ENCODE measurements around the gene PDE2A. TPM values are rescaled to one million over a fixed set of nuclear protein-coding genes. Genes with fewer than 3 reads are reported as not detected.

The PDE2A gene
- total RNA-seq, 1 experiment from 2014 or later = 0.58 TPM

- peaks cover 38% of the 10 kb centered on the region for H3K27me3 ChIP-seq (replicated peaks; ENCODE audit: insufficient read depth, low read depth, low read length, poor library complexity)
- H3K27ac ChIP-seq (ENCODE audit: low read depth, low read length, poor library complexity, severe bottlenecking) = no peak overlapping the region
- H3K36me3 ChIP-seq (ENCODE audit: insufficient read depth, low read length, poor library complexity, severe bottlenecking) = no peaks in the 10 kb centered on the region
- intact Hi-C loops (cut with micrococcal nuclease; ENCODE audit: unreplicated experiment) = no loop called here
- DNase-seq (ENCODE audit: low spot score) = no peak
- TF ChIP-seq EZH2 (IDR thresholded peaks at IDR 0.05; ENCODE audit: borderline replicate concordance, low read depth, low read length, poor library complexity, severe bottlenecking) (no peak), CTCF (conservative IDR thresholded peaks at IDR 0.05; ENCODE audit: low read depth, low read length) (no peak)
- peaks cover 3% of the 10 kb centered on the region for H3K4me1 ChIP-seq (ENCODE audit: insufficient read depth, low read length, poor library complexity, severe bottlenecking)
- POLR2A ChIA-PET (ENCODE audit: low non-redundant PET) = no interaction called here
- no peak overlapping the region for H3K4me3 ChIP-seq (ENCODE audit: low read depth, low read length, poor library complexity, severe bottlenecking)
- no TSS peak for BruUV-seq (replicated peaks)
- H3K9me3 ChIP-seq (ENCODE audit: low read depth, low read length, poor library complexity, severe bottlenecking) = no peaks in the 10 kb centered on the region
- CTCF ChIA-PET = no interaction called here
These were observed 809 bp downstream of the PDE2A start for GRCh38 chr11:72673284-72673942.

- no TSS peak for BruUV-seq (replicated peaks)
- Histone ChIP-seq H3K9me3 (ENCODE audit: low read depth, low read length, poor library complexity, severe bottlenecking) (peaks cover under 1% of the 10 kb centered on the region), H3K4me3 (ENCODE audit: low read depth, low read length, poor library complexity, severe bottlenecking) (no peak overlapping the region), H3K27ac (ENCODE audit: low read depth, low read length, poor library complexity, severe bottlenecking) (no peak overlapping the region), H3K36me3 (ENCODE audit: insufficient read depth, low read length, poor library complexity, severe bottlenecking) (no peaks in the 10 kb centered on the region), H3K27me3 (replicated peaks; ENCODE audit: insufficient read depth, low read depth, low read length, poor library complexity) (peaks cover 31% of the 10 kb centered on the region), H3K4me1 (ENCODE audit: insufficient read depth, low read length, poor library complexity, severe bottlenecking) (peaks cover 3% of the 10 kb centered on the region)
- intact Hi-C loops (cut with micrococcal nuclease; ENCODE audit: unreplicated experiment) = no loop called here
- DNase-seq (ENCODE audit: low spot score) = no peak
- CTCF ChIA-PET = interaction anchor here (0.7 kb wide), 1 partner anchor 505 kb away, joined by 8 read pairs; no protein-coding TSS in a partner anchor
- TF ChIP-seq CTCF (conservative IDR thresholded peaks at IDR 0.05; ENCODE audit: low read depth, low read length) (no peak), EZH2 (IDR thresholded peaks at IDR 0.05; ENCODE audit: borderline replicate concordance, low read depth, low read length, poor library complexity, severe bottlenecking) (no peak)
- POLR2A ChIA-PET (ENCODE audit: low non-redundant PET) = no interaction called here
These were observed 1.5 kb downstream of the PDE2A start for GRCh38 chr11:72672597-72673238.

- intact Hi-C loops (cut with micrococcal nuclease; ENCODE audit: unreplicated experiment) = no loop called here
- POLR2A ChIA-PET (ENCODE audit: low non-redundant PET) = no interaction called here
These were observed 2.8 kb downstream of the PDE2A start for GRCh38 chr11:72671152-72672099.

More at GRCh38 chr11:72671152-72672099, 2.8 kb downstream of the PDE2A start:
- peaks cover 3% of the 10 kb centered on the region for H3K4me1 ChIP-seq (ENCODE audit: insufficient read depth, low read length, poor library complexity, severe bottlenecking)
- BruUV-seq (replicated peaks) = no TSS peak
- no peaks in the 10 kb centered on the region for H3K36me3 ChIP-seq (ENCODE audit: insufficient read depth, low read length, poor library complexity, severe bottlenecking)
- H3K27ac ChIP-seq (ENCODE audit: low read depth, low read length, poor library complexity, severe bottlenecking) = no peak overlapping the region
- no peak overlapping the region for H3K4me3 ChIP-seq (ENCODE audit: low read depth, low read length, poor library complexity, severe bottlenecking)
- CTCF ChIA-PET = no interaction called here
- no peak for TF ChIP-seq CTCF (conservative IDR thresholded peaks at IDR 0.05; ENCODE audit: low read depth, low read length)
- TF ChIP-seq EZH2 (IDR thresholded peaks at IDR 0.05; ENCODE audit: borderline replicate concordance, low read depth, low read length, poor library complexity, severe bottlenecking) = no peak
- peaks cover 5% of the 10 kb centered on the region for H3K9me3 ChIP-seq (ENCODE audit: low read depth, low read length, poor library complexity, severe bottlenecking)
- DNase-seq (ENCODE audit: low spot score) = no peak
- H3K27me3 ChIP-seq (replicated peaks; ENCODE audit: insufficient read depth, low read depth, low read length, poor library complexity) = peaks cover 19% of the 10 kb centered on the region
